GM18498 (cell line): ENCODE data around the gene TSPAN9.

Experiments
- ATAC-seq: cut with Tn5 transposase; IDR thresholded peaks from one replicate; pipeline ENCODE4 v1.9.1; 2021; ENCODE audit warnings: mild to moderate bottlenecking, moderate library complexity; ENCODE audit not compliant: unreplicated experiment

TSPAN9 gene

DNA sequence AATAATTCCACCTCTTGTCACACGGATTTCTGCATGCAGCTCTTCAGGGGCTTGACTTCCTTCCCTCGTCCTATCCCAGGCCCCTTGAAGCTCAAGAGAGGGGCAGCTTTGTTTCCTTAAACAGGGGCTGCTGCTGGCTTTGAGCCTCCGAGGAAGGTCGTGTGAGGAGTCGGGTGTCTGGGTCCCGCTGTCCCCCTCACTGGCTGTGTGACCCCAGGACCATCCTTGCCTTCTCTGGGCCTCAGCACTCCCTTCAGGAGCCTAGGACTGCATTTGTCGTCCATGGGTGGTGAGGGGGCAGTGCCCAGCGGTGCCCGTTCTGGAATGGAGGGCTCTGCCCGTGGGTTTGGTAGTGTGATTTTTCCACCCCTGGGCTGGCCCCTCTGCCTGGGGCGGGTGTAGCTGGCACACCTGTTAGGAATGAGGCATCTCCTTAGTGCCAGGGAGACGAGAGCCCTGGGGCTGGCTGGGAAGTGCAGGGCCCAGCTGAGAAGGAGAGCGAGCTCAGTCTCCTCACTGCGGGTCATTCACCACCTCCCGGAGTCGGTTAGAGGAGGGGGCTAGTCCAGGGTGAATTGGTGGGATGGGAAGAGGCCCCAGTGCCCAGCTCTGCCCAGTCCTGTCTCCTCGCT, 60.8 kb downstream of the TSPAN9 start:
- ATAC-seq, result no peak

DNA sequence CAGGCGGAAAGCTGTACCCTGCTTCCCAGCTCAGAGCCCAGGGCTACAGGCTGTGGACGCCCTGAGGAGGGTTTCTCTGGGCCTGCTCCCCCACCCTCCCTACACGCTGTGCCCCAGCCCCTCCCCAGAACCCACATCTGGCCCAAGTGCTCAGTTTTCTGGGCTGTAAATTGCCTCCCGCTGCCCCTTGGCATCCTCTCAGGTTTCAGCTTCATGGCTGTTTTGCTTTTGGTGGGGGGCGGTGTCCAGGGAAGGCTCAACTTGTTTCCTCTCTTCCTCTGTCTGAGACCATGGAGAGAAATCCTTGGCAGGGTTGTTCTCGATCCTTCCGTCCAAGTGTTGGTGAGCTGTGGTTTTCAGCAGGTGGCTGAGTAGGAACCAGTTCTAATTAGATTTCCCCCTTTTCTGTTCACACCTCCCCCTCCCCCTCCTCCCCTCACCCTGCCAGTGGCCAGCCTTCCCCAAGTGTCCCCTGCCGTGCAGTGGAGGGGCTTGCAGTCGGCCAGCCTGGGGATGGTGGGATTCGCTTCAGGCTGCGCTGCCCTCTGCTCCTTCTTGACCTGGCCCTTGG, 61.8 kb downstream of the TSPAN9 start:
- no peak for ATAC-seq

DNA sequence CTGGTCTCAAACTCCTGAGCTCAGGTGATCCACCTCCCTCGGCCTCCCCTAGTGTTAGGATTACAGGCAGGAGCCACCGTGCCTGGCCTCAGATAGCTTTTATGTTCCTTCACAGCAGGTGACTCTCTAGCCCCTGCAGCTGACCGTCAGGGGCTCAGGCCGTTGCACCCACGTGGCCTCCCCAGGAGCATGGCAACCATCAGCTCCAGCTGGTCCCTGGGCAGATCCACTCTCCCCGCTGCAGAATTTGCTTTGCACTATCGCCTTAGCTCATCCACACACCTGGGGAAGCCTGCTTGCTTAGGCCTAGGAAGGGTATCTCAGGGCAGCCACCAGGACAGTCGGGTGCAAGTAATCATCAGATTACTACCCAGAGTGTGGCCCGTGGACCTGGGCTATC, 62.6 kb downstream of the TSPAN9 start:
- ATAC-seq, result no peak

DNA sequence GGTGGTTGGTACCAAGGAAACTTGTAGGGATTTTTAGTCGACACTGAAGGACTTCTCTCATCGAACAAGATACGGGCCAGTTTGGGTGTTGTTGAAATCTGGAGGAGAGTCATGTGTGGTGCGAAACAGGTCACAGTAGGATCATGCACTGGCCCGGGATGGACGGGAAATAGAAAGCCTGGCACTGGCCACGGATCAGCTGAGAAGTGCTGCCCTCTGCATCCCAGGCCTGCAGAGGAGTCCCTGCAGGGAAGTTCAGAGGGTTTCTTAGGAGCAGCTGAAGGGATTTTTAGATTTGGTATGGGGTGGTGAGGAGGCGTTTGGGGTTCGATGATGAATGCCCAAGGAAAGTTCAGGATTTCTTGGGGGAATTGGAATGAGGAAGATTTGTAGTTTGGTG, 63.1 kb downstream of the TSPAN9 start:
- ATAC-seq, result no peak

DNA sequence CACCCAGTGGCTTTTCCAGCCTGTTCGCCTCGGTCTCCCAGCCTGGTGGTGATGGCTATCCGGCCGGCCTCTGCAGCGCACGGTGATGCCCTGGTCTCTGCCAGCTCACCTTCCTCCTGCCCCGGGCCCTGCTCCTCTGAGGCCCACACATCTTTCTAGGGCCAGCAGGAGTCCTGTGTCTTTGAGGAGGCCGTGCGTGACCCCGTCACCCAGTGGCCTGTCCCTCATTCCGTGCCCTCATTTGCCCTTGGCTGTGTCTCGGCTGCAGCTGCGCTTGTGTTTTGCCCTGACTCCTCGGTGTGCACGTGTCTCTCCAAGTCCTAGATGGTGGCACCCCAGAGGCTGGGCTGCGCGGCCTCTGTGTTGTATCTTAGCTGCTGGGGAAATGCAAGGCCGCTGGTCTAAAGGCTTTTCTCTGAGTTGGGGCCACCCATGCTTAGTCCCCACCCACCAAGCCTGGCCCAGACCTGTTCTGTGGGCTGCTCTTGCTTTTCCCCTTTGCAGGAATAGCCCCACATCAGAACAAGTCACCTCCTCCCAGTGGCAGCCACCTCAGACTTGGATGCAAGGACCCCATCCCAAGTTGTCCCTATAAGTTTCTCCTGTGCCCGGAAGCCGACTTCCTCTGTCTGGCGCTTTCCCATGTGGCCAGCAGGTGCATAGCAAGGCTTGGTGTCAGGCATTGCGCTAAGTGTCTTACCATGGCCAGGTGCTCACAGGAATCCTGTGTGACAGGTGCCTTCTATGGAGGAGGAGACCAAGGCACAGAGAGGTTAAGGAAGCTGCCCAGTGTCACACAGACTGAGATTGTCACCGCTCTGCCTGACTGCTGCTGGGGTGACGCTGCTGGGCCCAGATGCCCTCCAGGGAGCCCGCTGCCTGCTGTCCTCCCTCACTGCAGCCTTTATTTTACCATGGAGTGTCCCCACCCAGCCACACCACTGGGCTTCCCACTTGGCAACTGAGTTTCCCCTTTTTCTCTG, 64.5 kb downstream of the TSPAN9 start:
- ATAC-seq, result no peak

DNA sequence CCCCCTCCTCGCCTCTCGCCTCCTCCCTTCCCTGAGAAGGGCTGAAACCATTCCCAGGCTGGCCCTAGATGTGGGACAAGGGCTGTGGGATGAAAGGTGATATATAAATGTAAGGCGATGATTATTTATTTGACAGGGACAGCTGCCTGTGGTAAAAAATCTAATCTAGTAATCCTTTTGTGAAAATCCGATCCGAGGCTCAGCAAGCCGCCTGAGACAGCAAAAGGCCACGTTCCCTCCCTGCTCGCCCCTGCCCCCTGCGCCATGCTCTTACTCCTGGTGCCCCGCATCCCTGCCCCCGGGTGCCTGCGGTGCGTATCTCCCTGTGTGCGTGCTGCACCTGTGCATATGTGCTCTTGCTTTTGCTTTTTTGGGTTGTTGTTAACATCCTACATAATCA, 65.2 kb downstream of the TSPAN9 start:
- no peak for ATAC-seq

DNA sequence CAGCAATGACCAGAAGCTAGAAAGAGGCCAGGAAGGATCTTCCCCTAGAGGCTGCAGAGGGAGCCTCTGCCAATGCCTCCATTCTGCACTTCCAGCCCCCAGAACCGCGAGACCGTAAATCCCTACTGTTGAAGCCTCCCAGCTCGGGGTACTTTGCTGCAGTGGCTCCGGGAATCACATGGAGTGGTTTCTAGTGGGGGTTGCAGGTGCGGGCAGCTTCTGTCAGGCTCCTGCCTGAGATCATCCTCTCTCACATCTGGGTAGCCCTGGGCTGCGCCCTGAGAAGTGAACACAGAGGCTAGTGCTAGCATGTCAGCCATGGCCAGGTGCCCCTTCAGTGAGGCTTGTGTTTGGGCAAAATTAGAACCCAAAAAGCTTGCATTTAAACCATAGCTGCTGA, 67.3 kb downstream of the TSPAN9 start:
- ATAC-seq, result no peak

DNA sequence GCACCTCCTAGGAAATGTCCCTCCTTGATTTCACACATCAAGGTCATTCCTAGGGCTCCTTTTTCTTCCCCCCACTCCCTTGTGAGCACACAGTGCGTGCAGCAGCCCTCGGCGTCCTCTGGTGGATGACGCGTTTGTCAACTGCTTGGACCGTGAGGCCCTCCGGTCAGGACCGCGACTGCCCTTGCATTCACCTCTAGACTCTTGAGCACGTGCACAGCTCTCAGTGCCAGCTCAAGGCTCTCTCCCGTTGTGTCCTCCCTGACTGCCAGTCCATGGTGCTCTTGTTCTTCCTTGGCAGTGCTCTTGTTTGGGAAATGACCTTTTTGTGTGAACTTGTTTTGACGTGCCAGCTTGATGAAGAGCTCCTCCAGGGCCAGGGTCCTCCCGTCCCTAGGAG, 67.9 kb downstream of the TSPAN9 start:
- no peak for ATAC-seq

DNA sequence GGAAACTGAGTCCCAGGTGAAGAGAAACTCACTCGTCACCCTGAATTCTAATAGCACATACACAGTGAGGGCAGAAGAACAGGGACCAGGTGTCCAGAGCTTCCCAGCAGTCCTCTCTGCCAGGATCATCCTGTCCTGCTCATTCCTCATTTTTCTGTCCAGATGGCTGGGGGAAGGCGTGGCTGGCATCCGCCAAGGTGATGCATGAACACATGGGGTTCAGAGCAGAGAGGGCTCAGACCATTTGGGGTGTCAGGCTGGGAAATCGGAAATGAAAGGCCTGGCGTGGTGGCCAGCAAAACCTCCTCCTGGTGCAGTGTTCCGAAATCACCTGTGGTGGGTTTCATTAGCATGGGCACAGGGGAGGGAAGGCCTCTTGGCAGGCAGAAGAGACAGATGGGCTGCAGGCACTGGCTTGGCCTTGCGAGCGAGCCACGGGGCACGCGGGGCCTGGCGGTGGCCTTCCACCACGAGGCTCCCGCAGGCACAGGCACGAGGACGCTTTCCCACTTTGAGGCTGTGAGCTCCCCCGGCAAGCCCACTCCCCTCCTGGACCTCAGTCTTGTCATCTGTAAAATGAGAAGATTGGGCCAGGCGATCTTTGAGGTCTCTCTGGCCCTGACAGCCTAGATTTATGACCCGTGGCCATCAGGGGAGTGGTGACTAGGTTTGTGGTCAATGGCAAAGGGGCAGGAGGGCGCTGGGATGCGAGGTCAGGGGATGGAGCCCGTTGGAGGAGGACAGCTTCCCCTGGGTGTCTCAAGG, 68.5 kb downstream of the TSPAN9 start:
- ATAC-seq, result no peak

DNA sequence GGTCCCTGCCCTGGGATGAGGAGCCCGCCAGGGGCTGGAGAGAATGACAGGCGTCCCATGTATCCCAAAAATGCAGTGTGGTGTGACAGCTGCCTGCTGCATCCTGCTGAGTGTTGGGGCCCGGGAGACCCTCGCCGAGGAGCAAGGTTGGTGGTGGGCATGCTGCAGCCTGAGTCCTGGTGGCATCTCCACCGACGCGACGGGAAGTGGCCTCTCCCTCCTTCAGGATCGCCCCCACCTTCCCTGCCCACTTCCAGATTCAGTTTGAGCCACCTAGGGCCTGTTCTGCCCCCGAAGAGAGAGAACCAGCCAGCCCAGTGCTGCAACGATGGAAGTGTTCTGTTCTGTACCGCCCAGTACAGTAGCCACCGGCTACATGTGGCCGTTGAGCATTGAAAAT, 70.1 kb downstream of the TSPAN9 start:
- no peak for ATAC-seq

DNA sequence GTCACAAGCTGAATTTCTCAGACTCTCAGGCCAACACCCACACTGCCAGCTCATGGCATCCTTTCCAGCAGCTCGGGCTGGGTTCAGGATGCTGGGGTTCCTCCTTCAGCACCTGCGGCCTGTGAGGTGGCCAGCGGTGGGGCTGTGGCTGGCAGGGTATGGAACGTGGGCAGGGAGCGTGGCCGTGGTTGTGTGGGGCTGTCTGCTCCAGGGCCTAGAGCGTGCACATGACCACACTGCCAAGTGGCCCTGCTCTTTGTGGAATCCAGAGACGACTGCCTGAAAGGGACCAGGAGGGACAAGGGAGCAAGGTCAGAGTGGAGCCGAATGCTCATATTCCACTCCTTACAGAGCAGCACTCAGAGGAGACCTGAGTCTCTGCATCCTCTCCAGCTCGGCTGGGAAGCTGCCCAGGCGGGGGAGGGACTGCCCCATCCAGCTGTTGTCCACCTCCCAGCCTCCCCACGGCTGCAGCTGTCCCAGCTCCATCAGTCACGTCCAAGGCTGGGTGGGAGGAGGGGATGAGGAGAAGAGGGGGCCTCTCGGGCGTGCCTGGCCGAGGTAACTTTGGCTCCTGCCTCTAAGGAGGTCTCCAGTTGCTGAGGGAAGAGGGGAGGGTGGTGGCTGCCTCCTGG, 71.3 kb downstream of the TSPAN9 start:
- ATAC-seq, result no peak

DNA sequence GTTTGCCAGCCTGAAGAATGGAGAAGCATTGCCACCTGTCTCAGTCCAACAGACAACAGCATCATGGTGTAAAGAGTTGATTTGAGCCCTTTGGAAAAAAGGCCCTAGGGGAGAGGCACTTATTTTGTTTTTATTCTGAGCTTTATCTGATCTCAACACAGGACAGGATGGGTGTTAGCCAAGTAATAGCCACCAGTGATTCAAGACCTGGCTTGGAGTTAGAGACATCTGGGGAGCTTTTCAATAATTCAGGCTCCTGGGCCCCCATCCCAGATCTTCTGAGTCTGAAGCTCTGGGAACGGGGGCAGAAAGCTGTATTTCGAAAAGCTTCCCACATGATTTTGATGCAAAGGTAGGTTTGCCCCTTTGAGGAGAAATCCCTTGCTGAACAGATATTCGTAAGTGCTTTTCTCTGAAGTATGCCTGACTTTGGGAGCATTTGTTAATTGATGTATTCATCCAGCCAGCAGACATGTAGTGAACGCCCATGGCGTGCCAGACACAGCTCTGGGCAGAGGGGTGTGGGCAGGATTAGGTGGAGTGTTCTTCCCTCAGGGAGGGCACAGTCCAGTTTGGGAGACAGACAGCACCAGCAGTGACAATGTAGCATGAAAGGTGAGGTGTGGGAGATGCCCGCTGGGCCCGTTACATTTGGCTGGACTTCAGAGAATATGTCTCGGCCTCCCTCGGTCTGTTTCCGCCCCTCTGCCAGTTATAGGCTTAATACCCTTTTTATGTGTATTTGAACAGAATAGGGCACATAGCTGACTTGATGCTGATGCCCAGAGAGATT, 72.5 kb downstream of the TSPAN9 start:
- ATAC-seq, result no peak

DNA sequence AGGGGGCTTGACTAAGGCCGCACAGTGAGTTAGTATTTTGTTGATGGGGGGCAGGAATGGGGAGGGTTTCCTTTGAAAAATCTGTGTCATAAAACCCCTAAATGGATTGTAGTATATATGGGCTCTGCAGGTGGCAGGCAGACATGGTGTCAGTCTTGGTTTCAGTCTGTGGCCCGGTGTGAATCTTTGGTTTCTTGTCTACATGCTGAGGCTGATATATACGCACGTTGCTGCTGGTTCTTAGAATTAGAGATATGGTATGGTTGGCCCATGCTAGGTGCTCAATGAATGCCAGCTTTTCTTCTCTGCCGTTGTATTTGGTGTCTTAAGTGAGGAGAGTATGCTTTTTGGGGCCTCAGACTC, 73.1 kb downstream of the TSPAN9 start:
- no peak for ATAC-seq

DNA sequence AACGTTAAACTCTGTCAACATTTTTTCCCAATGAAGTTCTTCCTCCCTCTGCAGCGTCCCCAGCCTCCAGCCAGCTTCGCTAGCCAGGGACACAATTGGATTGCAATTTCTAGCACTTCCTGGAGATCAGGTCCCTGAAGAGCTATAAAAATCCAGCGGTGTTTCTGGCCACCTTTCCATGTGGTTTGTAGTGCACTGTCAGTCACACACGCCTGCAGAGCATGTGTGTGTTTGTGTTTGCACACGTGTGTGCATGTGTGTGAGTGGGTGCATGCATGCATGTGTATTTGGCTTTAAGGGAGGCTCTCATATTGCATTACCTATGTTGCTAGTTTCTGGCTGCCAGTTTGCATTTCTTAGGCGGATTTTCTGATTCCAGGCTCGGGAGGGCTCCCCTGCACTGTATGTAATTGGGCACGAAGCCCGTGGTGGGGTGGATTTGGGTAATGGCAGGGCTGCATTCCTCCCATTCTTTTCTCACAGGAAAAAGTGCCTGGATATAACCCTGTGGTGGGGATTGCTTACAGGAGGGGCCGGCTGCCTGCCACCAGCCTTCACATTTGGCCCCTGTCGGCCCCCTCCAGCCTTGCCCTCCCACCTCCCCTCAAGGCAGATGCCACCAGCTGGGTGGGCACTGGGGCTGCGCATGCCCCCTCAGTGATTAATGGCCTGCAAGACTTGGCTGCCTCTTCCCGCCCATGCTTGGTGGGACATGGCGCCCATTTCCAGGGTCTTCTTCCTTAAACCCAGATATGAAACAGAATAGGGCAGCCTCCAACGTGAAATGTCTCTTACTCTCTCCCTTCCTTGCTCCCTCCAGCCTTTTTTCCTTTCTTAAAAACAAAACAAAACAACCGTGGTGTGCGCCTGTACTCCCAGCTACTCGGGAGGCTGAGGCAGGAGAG, 74.0 kb downstream of the TSPAN9 start:
- no peak for ATAC-seq

DNA sequence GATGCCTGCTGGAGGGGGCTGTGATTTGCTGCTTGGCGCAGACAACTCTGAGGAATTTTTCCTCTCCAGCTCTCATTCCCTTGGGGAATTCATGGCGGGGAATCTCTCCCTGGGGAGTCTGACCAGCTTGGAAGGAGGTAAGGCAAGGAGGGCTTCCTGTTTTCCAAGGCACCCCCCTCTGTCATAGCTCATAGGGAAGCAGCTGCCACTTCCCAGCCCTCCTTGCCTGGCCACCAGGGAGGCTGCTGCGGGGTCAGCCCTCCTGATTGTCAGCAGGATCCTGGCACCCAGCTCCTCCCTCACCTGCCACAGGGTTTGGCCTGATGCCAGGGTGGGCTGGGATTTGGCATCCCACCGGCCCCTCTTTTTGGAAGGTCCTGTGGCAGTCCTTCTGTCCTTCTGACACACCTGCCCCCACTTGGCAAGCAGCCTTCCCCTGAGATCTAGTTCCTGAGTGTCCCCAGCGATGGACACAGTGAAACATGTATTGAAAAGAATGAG, 74.9 kb downstream of the TSPAN9 start:
- ATAC-seq, result no peak

DNA sequence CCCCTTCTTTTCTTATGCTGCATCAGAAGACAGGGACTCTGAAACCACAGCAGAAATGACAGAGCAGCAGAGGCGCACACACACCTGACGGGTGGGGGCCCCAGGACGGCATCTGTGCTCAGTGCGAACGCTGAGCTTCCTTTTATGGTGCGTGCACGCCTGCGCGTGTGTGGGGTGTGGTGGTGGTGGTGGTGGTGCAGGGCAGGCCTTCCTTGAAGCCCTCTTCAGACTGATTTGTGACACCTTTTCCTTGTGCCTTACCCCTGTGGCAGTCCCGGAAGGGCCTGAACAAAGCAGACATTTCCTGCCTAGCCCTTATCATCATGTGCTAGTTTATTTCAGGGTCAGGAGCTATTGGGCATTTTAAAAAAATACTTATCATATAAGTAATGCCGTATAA, 75.7 kb downstream of the TSPAN9 start:
- no peak for ATAC-seq

DNA sequence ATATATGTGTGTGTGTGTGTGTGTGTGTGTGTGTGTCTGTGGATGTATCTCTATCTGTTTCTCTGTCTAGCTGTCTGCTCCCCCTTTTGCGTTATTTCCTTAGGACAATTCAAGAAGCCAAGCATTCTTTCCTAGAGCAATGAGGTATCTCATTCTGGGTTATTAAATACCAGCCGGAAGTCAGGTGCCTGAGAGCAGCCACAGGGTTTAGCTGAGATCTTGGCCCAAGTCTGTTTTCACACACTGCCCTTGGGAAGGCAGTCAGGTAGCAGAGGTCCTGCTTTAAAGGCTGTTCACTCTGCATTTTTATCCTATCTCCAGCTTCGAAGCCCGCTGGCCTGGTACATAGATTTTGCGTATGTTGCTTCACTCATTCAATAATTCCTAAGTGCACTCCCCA, 76.8 kb downstream of the TSPAN9 start:
- no peak for ATAC-seq

DNA sequence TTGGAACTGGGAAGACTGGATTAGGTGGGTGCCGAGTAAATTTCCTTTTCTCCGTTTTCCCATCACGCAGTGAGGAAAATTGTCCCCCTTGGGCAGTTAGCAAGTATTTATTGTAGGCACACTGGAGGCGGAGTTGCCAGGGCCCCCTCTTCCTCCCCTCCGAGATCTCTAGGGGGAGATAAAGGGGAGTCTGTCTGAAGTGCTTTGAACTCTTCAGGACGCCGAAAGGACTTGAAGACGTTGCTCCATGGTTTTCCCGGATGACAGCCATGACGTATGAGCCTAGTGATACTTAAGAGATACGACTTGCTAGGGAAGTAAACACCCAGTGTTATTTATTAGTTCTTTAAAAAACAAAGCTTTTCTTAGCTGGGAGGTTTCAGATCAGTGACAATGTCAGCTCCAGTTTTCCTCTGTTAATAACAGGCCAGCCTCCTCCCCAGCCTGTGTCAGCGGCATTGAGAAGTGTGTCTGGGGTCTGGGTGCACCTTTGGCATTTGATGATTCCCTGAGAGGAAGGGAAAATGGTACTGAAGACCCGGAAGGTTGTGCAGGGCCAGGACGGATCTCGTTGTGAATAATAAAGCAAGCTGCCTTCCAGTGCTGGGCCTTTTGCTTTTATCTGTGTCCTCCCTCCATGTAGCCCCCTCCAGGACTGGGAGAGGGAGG, 78.7 kb downstream of the TSPAN9 start:
- ATAC-seq, result no peak
